ENCODE results near the gene LIPI. TPM values are rescaled to one million over a fixed set of nuclear protein-coding genes. Genes with fewer than 3 reads are reported as not detected.

The LIPI gene
- total RNA-seq, 2 experiments from 2014 or later: not detected

DNA sequence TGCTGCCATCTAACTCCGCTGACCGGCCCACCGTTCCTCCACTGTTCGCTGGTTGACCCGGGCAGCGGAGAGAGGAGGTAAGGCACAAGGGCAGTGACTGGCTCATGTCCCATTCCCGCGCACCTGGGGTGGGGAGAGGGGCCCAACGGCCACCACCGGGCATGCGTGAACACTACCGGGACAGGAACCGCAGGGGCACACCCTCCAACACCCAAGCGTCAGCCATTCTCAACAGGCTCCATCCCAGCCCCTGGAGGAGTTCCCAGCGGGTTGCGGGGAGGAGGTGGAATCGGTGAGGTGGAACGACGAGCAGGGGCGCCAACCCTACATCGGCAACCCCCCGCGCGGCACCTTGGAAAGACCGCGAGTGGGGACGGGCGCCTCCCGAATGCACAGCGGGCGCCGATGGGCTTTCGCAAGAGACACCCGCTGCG is 126.7 kb downstream of the LIPI start:
- CTCF ChIA-PET: no interaction called here
- H3K4me3 Mint-ChIP-seq: no peak overlapping the region
- H3K27ac Mint-ChIP-seq: no peak overlapping the region
- H3K4me1 Mint-ChIP-seq (ENCODE audit: low read depth): peaks cover 17% of the 10 kb centered on the region
- peaks cover 16% of the 10 kb centered on the region for H3K9me3 Mint-ChIP-seq
- no peaks in the 10 kb centered on the region for H3K27me3 Mint-ChIP-seq (ENCODE audit: low read depth)
- intact Hi-C loops (cut with micrococcal nuclease): loop anchor here (10.0 kb wide), 1 partner anchor 451 kb away; no protein-coding TSS in a partner anchor
- DNase-seq: no peak
- peaks cover 6% of the 10 kb centered on the region for H3K36me3 Mint-ChIP-seq (ENCODE audit: low read depth)

DNA sequence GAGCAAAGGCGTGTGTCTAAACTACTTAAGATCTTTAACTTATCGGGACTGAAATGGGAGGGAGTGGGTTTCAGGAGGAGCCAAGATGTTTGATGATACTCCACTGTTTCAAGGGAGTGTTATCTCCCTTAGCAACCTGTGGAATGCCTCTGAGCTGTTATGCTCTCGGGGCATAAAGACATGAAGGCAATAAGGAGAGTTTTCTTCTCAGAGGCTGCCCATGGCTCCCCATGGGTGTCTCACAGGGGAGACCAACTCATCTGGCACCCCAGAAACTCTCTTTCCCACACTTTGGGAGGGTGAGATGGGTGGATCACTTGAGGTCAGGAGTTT is 130.0 kb downstream of the LIPI start:
- no peak overlapping the region for H3K27ac Mint-ChIP-seq
- no peaks in the 10 kb centered on the region for H3K27me3 Mint-ChIP-seq (ENCODE audit: low read depth)
- H3K9me3 Mint-ChIP-seq: peaks cover 32% of the 10 kb centered on the region
- DNase-seq: no peak
- CTCF ChIA-PET: no interaction called here
- peaks cover 8% of the 10 kb centered on the region for H3K36me3 Mint-ChIP-seq (ENCODE audit: low read depth)
- no peak overlapping the region for H3K4me3 Mint-ChIP-seq
- H3K4me1 Mint-ChIP-seq (ENCODE audit: low read depth): no peaks in the 10 kb centered on the region
- intact Hi-C loops (cut with micrococcal nuclease): loop anchor here (10.0 kb wide), 1 partner anchor 454 kb away; no protein-coding TSS in a partner anchor

DNA sequence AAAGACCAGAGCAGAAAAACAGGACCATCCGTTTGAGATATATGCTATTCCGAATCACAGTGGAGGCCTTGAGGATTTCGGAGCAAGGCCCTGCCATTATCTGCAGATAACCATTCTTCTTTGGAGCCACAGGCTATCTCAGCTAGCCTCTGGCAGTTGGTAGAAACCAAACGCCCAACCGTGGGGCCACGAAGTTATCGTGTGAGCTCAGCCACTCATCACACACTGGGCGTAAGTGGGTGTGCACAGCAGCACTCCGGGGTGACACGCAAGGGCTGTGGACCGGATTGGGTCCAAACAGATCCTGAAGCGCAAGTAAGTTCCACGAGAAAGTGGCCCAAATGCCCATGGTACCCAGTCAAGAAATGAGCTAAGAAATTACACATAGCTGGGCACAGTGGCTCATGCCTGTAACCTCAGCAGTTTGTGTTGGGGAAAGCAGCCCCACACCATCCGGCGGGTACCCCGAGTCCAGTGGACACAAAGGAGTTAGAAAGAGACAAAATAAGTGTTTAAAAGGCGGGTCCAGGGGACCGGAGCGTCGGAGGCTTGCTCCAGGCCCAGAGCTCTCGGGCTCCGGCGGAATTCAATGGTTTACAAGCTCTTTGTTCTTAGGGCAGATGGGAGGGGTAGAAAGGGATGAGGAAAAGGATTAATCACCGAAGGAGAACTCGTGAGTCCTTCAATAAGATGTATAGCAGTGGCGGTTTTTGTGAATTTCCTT is 130.6 kb downstream of the LIPI start:
- peaks cover 8% of the 10 kb centered on the region for H3K36me3 Mint-ChIP-seq (ENCODE audit: low read depth)
- DNase-seq: no peak
- peaks cover 32% of the 10 kb centered on the region for H3K9me3 Mint-ChIP-seq
- intact Hi-C loops (cut with micrococcal nuclease): loop anchor here (10.0 kb wide), 1 partner anchor 455 kb away; no protein-coding TSS in a partner anchor
- CTCF ChIA-PET: no interaction called here
- no peak overlapping the region for H3K4me3 Mint-ChIP-seq
- no peaks in the 10 kb centered on the region for H3K4me1 Mint-ChIP-seq (ENCODE audit: low read depth)
- H3K27ac Mint-ChIP-seq: no peak overlapping the region
- no peaks in the 10 kb centered on the region for H3K27me3 Mint-ChIP-seq (ENCODE audit: low read depth)

DNA sequence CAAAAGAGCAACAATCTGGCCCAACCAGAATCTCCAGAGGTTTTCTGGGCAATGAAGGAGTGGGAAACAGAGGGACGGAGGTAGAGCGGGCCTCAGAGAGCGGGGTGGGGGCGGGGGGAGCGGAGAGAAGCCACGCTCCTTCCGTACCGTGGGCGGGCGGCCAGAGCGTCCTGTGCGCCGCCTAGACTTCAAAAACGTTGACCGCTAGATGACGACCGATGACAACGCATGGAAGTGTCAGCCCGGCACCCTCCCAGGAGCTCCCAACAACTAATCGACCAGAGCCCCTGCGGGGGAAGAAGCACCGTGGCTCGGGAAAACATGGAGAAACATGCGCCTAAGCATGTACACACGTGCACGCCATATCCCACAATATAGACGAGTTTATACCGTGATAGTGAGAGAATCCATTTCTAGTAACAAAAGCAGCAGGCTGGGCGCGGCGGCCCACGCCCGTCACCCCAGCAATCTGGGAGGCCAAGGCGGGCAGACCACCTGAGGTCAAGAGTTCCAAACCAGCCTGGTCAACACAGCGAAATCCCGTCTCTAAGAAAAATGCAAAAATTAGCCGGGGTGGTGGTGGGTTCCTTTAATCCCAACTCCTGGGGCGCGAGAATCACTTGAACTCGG is 131.9 kb downstream of the LIPI start:
- peaks cover 4% of the 10 kb centered on the region for H3K36me3 Mint-ChIP-seq (ENCODE audit: low read depth)
- CTCF ChIA-PET: no interaction called here
- no peak for DNase-seq
- H3K27me3 Mint-ChIP-seq (ENCODE audit: low read depth): no peaks in the 10 kb centered on the region
- H3K4me3 Mint-ChIP-seq: no peak overlapping the region
- H3K27ac Mint-ChIP-seq: no peak overlapping the region
- H3K9me3 Mint-ChIP-seq: peaks cover 27% of the 10 kb centered on the region
- intact Hi-C loops (cut with micrococcal nuclease): no loop called here
- no peaks in the 10 kb centered on the region for H3K4me1 Mint-ChIP-seq (ENCODE audit: low read depth)

DNA sequence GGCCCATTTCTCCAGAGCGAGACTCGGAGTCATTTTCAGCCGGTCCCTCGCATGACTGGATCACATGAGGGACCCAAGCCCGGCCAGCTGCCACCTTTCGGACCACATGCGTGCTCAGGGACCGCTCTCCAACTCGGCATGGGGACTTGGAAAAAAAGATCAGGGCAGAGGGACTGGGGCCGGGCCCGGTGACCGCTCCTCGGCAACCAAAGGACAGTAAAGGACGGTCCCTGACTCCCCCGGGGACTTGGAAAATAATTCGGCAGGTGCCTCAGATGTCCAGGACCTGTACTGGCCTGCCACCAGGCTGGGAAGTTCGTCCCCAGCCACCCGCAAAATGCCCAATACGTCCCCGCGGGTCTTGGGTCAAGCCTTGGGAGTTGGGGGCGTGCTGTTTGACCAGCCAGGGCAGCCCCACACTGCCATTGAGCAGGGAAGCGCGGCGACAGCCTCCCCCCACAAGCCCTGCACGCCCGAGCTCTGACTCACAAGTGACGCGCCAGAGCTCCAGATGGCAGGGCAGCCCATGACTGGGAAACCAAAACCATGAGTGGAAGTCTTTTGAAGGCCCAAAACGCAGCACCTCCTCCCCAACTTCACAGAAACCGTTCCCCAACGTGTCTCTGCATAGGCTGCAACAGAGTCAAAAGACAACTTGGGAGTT is 134.5 kb downstream of the LIPI start:
- Mint-ChIP-seq H3K27me3 (ENCODE audit: low read depth) (no peaks in the 10 kb centered on the region), H3K4me1 (ENCODE audit: low read depth) (no peaks in the 10 kb centered on the region)

DNA sequence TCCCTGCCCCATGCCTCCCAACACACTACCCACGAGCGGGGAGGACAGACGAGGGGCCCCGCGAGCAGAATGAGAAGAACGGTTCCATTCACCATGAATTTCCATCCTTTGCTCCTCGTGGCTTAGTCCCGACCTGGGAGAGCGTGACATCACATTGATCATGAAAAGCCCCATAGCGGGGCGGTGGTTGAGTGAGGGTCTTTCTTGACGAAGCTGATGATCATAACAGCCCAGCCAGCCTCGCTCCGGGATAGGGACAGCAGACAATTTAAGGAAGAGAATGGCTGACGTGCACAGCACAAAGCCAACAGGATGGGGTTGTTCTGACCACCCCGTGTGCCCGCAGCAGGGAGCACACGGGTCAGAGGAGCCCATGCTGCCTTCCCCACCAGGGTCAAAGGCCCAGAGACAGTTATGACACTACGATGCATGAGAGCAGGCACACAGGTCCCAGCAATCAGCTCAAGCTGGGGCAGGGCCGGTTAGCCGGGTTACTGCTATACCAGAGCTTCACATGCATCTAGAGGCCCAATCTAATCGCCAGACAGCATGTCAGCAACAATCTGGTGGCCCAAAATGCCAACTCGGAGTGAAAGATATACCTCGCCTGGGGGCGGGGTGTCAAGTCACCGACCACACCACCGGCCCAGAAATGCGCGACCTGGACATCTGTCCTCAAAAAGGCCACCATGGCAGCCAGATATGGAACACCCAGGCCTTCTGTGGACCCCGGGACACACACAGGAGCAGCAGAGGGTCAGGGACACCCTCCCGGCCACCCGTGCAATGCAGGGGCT is 135.2 kb downstream of the LIPI start:
- Mint-ChIP-seq H3K4me3 (no peak overlapping the region), H3K27ac (no peak overlapping the region), H3K36me3 (ENCODE audit: low read depth) (peaks cover 3% of the 10 kb centered on the region), H3K9me3 (peaks cover 19% of the 10 kb centered on the region), H3K4me1 (ENCODE audit: low read depth) (no peaks in the 10 kb centered on the region), H3K27me3 (ENCODE audit: low read depth) (no peaks in the 10 kb centered on the region)
- CTCF ChIA-PET: no interaction called here
- no peak for DNase-seq
- intact Hi-C loops (cut with micrococcal nuclease): no loop called here

More for the DNA sequence above, 134.5 kb downstream of the LIPI start:
- Mint-ChIP-seq H3K9me3 (peaks cover 20% of the 10 kb centered on the region), H3K36me3 (ENCODE audit: low read depth) (peaks cover 3% of the 10 kb centered on the region), H3K27ac (no peak overlapping the region), H3K4me3 (no peak overlapping the region)
- no peak for DNase-seq
- CTCF ChIA-PET: no interaction called here
- intact Hi-C loops (cut with micrococcal nuclease): no loop called here

DNA sequence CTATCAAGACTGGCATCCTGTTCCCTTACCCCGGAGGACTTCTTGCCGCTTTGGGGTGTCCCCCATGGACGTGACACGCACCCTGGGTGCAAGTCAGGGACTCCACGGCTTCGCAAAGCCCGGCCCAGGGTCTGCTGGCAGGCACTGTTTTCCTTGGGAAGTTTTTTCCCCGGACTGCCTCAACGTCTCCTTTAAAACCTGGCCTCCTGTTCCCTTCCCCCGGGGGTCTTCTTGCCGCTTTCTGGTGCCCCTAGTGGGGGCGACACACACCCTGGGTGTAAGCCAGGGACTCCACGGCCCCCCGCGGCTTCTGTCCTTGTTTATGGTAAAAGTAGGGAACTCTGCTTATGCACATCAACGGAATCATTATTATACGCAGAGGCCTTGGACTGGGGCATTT is 136.6 kb downstream of the LIPI start:
- H3K36me3 Mint-ChIP-seq (ENCODE audit: low read depth): peaks cover 3% of the 10 kb centered on the region
- H3K4me1 Mint-ChIP-seq (ENCODE audit: low read depth): no peaks in the 10 kb centered on the region
- peaks cover 16% of the 10 kb centered on the region for H3K9me3 Mint-ChIP-seq
- H3K27me3 Mint-ChIP-seq (ENCODE audit: low read depth): no peaks in the 10 kb centered on the region
- no peak overlapping the region for H3K27ac Mint-ChIP-seq
- no peak overlapping the region for H3K4me3 Mint-ChIP-seq
- intact Hi-C loops (cut with micrococcal nuclease): no loop called here
- DNase-seq: no peak
- CTCF ChIA-PET: no interaction called here

DNA sequence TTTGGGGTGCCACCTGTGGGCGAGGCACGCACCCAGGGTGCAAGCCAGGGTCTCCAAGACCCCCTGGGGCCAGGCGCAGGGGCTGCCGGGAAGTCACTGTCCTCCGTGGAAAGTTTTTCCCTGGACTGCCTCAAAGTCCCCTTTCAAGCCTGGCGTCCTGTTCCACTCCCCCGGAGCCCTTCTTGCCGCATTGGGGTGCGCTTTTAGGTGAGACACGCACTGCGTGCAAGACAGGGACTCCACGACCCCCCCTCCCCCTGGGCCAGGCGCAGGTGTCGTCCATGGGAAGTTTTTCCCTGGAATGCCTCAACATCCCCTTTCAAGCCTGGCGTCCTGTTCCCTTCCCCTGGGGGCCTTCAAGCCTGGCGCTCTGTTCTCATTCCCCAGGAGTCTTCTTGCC is 137.1 kb downstream of the LIPI start:
- Mint-ChIP-seq H3K4me3 (no peak overlapping the region), H3K9me3 (peaks cover 16% of the 10 kb centered on the region), H3K27ac (no peak overlapping the region), H3K27me3 (ENCODE audit: low read depth) (no peaks in the 10 kb centered on the region), H3K4me1 (ENCODE audit: low read depth) (no peaks in the 10 kb centered on the region), H3K36me3 (ENCODE audit: low read depth) (peaks cover 3% of the 10 kb centered on the region)
- intact Hi-C loops (cut with micrococcal nuclease): no loop called here
- CTCF ChIA-PET: no interaction called here
- DNase-seq: no peak

DNA sequence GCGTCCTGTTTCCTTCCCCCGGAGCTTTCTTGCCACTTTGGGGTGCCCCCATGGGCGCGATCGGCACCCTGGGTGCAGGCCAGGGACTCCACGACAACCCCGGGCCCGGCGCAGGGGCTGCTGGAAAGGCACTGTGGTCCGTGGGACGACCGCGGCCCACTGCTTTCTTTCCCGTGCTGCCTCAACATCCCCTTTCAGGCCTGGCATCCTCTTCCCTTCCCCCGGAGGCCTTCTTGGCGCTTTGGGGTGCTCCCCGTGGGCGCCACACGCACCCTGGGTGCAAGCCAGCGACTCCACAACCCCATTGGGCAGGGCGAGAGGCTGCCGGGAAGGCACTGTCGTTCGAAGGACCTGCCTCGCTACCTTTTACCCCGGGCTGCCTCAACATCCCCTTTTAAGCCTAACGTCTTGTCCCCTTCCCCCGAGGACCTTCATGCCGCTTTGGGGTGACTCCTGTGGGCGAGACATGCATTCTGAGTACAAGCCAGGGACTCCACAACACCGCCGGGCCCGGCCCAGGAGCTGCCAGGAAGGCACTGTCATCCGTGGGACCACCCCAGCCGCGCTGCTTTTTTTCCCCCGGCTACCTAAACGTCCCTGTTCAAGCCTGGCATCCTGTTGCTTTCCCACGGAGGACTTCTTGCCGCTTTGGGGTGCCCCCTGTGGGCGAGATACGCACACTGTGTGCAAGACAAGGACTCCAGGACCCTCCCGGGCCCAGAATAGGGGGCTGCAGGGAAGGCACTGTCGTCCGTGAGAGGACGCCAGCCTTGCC is 137.8 kb downstream of the LIPI start:
- CTCF ChIA-PET: no interaction called here
- Mint-ChIP-seq H3K27me3 (ENCODE audit: low read depth) (no peaks in the 10 kb centered on the region), H3K4me1 (ENCODE audit: low read depth) (no peaks in the 10 kb centered on the region), H3K9me3 (peaks cover 9% of the 10 kb centered on the region), H3K27ac (no peak overlapping the region), H3K4me3 (no peak overlapping the region), H3K36me3 (ENCODE audit: low read depth) (peaks cover 3% of the 10 kb centered on the region)
- DNase-seq: no peak
- intact Hi-C loops (cut with micrococcal nuclease): no loop called here

DNA sequence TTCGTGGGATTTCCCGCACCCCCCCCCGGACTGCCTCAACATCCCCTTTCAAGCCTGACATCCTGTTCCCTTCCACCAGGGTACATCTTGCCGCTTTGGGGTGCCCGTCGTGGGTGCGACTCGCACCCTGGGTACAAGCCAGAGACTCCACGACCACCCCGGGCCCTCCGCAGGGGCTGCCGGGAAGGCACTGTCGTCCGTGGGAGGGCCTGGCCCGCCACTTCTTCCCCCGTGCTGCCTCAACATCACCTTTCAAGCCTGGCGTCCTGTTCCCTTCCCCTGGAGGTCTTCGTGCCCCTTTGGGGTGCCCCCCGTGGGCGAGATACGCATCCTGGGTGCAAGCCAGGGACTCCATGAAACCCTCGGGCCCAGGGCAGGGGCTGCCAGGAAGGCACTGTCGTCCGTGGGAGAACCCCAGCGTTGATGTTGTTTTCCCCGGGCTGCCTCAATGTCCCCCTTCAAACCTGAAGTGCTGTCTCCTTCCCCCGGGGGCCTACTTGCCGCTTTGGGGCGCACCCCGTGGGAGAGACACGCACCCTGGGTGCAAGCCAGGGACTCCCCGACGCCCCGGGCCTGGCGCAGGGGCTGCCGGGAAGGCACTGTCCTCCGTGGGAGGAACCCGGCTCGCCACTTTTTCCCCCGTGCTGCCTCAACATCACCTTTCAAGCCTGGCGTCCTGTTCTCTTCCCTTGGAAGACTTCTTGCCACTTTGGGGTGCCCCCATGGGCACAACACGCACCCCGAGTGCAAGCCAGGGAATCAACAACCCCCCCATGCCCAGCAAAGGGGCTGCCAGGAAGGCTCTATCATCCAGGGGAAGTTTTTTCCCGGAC is 138.6 kb downstream of the LIPI start:
- Mint-ChIP-seq H3K27me3 (ENCODE audit: low read depth) (no peaks in the 10 kb centered on the region), H3K4me3 (no peak overlapping the region), H3K4me1 (ENCODE audit: low read depth) (no peaks in the 10 kb centered on the region), H3K9me3 (peaks cover 6% of the 10 kb centered on the region), H3K27ac (no peak overlapping the region), H3K36me3 (ENCODE audit: low read depth) (peaks cover 3% of the 10 kb centered on the region)
- no peak for DNase-seq
- CTCF ChIA-PET: no interaction called here
- intact Hi-C loops (cut with micrococcal nuclease): no loop called here

DNA sequence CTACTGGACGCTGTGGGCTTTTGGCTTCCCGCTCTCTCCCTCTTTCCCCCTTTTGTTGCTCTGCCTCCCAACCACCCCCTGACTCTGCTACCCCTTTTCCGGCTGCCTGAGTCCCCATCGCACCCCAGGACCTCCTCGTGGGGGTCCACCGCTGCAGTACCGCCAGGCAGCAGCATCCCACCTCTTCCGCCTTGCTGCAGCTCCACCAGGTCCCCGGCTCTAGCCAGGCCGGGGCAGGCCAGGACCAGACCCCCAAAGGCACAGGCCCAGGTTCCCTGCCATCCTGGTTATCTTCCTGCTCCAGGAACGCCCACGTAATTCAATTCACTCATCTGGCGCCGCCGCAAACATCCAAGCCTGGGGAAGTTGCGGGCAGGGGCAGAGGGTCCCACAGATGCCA is 139.8 kb downstream of the LIPI start:
- Mint-ChIP-seq H3K27ac (no peak overlapping the region), H3K36me3 (ENCODE audit: low read depth) (no peaks in the 10 kb centered on the region)
- CTCF ChIA-PET: no interaction called here

More for the DNA sequence above, 139.8 kb downstream of the LIPI start:
- Mint-ChIP-seq H3K27me3 (ENCODE audit: low read depth) (no peaks in the 10 kb centered on the region), H3K4me1 (ENCODE audit: low read depth) (no peaks in the 10 kb centered on the region), H3K4me3 (no peak overlapping the region), H3K9me3 (no peaks in the 10 kb centered on the region)
- intact Hi-C loops (cut with micrococcal nuclease): no loop called here
- no peak for DNase-seq
